NCI-H2107 (cell line): ENCODE results near the gene CHD2.
"Not testable (repeated sequence)": the region's sequence is repeated elsewhere in the genome, so short reads cannot be mapped to it uniquely, and the experiment has no call there.

Experiments used
- DNase-seq: peaks from one replicate; lab custom pipeline; 2025; lab: John Stamatoyannopoulos, UW

The CHD2 gene

GRCh38 chr15:93019971-93020370 is 119.8 kb downstream of the CHD2 start:
- no peak for DNase-seq

DNA sequence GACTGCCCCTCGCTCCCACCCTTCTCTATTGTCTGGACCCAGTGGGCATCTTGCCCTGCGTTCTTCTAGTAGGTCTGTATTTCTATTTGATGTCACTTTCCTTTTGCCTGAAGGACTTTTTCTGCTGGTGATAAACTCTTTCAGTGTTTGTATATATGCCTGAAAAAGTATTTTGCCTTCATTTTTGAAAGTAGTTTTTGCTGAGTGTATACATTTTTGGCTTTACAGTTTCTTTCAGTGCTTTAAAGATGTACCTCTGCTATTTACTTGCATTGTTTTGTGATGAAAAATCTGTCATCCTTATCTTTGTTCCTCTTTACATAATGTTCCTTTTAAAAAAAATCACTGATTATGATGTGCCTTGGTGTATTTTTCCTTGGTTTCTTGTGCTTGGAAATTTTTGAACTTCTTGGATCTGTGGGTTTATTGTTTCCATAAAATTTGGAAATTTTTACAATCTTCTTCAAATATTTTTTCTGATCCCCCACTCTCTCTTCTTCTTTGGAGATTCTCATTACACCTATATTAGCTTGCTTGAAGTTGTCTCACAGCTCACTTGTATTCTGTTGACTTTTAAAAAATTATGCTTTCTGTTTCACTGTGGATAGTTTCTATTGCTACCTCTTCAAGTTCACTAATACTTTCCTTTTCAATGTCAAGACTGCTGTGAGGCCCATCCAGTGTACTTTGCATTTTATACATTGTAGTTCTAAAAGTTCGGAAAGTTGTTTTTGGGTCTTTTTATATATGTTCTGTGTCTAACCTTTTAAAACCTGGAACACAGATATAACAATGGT is 121.0 kb downstream of the CHD2 start:
- no peak for DNase-seq

- no peak for DNase-seq
Observed at GRCh38 chr15:93024293-93024692, 124.2 kb downstream of the CHD2 start.

- no peak for DNase-seq
Observed at GRCh38 chr15:93024716-93025624, 124.8 kb downstream of the CHD2 start.

DNA sequence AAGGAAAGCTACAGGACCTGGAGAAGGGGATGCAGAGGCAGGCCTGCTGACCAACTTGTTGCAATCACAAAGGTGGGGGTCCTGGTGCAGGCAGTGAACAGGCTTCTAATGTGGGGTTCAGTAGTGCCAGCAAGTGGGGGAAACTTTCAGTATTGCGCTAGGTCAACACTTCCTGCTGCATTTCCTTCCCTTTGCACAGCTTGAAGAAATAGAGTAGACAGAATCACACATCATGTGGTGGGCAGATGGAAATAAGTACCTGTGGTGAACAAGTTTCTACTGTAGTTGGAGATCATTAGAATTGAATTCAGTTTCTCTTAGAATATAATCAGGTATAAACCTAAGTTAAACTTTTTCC is 125.5 kb downstream of the CHD2 start:
- DNase-seq: no peak

GRCh38 chr15:93026380-93026817 is 126.3 kb downstream of the CHD2 start:
- no peak for DNase-seq

GRCh38 chr15:93027413-93027812 is 127.3 kb downstream of the CHD2 start:
- DNase-seq: no peak

DNA sequence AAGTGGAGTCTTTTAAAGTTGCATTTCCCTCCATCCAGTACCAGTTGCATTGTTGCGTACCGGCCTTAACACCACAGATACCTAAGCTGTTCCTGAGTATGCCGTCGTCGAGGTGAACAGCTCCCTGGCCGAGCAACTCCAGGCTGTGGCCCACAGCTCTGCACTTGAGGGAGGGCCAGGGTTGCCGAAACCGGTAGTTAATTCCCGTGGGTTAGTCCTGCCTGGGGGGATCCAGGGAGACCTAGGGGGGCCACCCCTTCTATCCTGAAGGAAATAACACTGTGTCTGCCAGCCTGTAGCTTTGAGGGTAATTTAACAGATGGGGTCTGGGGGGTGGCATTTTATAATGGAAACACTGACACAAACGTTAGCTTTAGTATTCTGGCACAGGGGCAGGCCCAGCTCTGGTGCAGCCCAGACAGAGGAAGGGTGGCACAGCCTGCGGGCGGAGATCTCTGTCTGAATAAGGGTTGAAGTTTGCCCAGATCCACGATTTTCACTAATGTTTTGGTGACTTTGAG is 128.0 kb downstream of the CHD2 start:
- DNase-seq: no peak

DNA sequence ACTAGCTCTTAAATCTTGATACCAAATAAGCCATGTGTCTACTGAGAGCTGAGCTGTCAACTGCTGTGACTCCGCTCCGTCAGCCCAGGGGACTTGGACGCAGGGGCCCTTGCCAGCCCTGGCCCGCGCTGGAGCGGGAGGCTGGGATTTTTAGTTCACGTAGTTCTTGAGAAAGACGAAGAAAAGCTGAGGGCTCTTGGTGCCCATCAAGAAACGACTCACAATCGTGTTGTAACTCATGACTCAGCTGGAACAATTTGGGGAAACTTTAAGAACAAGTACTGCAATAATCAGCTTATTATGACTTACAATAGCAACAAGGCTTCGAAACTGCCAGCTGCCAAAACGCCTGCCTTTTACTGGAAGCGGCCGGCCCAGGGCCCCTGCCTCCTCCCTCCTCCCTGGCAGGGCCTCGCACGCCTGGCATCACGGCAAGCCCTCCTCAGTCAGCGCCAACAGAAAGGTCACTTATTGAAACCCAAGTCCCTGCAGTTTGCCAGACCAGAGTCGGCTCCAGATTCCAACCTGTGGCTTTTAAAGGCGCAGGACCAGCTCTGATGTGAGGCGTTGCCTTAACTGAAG is 128.6 kb downstream of the CHD2 start:
- DNase-seq: no peak

DNA sequence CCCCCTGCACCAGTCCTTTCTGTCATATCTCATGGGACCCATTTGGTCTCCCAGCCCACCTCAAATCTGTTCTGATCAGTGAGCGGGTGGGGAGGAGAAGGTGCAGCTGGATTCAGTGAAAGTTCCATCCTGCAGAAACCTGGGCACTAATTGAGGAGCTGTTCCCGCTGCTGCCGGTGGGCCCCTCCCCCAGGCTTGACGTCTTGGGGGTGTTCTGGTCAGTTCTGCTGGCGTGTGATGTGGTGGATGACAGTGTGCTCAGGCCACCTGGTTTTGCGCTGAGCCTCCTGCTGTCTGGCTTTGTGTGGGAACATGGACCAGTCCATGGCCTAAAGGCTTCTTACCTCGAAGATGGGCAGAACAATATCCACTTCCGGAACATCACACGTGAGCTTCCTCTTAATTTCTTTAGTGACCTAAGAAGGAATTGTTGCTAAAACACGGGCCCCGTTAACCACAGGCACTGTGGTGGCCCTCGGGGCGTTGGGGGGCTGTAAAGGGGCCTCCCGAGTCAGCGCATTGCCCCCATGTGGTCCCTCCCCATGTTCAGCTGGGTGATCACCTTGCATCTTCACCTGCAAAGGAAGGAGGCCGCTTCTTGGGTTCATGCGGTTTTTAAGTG is 129.2 kb downstream of the CHD2 start:
- DNase-seq: no peak

GRCh38 chr15:93029836-93030429 is 129.8 kb downstream of the CHD2 start:
- DNase-seq: no peak

- no peak for DNase-seq
Observed at GRCh38 chr15:93030430-93031102, 130.4 kb downstream of the CHD2 start.

DNA sequence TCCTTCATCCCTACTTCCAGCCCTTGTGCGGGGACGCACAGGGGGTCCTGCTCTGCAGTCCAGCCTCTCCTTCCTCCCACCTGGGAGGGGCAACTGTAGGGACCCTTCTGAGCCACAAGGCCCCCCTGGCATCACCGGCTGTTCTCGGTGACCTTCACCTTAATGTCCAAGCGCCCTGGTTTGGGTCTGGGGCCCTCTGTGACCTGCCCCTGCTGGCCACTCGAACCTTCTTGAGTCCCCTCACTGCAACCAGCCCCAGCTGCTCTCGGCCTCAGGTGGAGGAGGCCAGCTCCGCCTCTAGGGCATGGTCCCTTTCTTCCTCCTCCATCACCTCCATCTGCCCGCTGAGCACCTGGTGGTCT is 131.0 kb downstream of the CHD2 start:
- no peak for DNase-seq

DNA sequence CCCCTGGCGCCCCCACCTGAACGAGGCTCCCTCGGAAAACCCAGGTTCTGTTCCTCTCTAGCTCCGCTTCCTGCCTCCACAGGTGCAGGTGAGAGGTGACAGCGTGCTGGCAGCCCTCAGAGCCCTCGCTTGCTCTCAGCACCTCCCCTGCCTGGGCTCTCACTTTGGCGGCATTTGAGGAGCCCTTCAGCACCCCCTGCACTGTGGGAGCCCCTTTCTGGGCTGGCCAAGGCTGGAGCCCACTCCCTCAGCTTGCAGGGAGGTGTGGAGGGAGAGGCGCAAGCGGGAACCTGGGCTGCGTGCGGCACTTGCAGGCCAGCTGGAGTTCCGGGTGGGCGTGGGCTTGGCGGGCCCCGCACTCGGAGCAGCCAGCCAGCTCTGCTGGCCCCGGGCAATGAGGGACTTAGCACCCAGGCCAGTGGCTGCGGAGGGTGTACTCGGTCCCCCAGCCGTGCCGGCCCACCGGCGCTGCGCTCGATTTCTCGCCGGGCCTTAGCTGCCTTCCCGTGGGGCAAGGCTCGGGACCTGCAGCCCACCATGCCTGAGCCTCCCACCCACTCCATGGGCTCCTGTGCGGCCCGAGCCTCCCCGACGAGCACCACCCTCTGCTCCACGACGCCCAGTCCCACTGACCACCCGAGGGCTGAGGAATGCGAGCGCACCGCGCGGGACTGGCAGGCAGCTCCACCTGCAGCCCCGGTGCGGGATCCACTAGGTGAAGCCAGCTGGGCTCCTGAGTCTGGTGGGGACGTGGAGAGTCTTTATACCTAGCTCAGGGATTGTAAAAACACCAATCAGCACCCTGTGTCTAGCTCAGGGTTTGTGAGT is 131.6 kb downstream of the CHD2 start:
- DNase-seq: not testable (repeated sequence)

GRCh38 chr15:93032515-93033206 is 132.5 kb downstream of the CHD2 start:
- not testable (repeated sequence) for DNase-seq

DNA sequence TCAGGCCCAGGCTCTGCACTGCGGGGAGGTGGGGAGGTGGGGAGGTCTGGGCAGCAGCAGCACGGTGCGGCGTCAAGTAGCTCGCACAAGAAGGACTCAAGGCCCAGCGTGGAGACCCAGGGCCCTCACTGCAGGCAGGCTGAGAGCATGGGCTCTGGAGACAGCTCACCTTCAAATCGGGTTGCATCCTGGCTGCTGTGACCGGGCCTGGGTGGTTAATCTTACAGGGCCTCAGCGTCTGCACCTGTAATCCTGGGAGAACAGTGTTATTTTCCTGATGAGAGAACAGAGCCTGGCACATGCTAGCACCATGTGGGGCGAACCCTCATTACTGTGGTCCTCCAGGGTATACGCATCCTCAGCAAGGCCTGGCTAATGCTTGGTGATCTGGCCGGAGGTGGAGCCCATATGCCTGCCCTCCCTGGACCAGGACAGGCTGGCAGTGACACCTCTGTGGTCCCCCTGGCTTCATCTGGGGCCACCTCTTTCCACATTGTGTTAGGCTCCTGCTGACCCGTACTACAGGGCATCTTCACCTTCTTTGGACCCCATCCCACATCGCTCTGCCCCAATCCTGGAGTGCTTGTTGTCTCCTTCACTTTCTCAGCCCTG is 133.4 kb downstream of the CHD2 start:
- DNase-seq: no peak

GRCh38 chr15:93034512-93034911 is 134.4 kb downstream of the CHD2 start:
- no peak for DNase-seq

DNA sequence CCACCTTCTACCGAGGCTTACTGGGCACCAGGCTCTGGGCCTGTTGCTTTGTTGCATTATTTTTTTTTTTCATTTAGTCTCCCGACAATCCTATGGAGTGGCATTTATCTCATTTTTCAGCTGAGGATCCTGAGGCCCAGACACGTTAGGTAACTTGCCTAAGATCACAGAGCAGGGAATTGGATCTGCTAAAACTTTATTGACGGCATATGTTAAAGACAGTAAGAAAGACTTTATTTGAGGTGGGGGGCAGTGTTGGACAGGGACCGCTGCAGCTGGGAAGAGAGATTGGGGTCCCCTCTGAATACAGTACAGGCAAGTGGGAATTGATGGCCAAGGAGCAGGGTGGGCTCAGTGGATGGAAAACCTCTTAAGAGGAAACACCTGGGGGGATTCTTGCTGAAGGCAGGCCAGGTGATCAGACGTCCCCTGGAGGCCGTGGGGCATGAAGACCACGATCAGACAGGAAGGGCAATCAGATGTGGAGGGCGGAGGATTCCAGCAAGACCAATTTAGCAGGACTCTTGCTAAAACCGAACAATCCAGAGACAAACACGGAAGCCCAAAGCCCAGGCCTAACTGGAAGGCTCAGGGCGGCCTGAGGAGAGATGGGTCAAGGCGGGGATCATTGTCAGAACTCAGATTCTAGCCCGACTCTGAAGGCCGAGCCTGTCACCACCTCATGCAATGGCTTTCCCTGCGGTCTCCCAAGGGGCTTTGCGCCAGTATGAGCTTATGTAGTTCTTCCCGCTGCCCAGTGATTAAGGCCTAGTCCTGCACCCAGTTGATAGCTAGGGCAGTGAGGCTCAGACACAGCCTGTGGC is 135.2 kb downstream of the CHD2 start:
- no peak for DNase-seq
